Left ventricle myocardium superior (tissue), 1 donor: ENCODE measurements around the gene TNIP2. TPM values are rescaled to one million over a fixed set of nuclear protein-coding genes. Genes with fewer than 3 reads are reported as not detected.

Experiments used
- ATAC-seq: fragments of 200-7000 bp; cut with Tn5 transposase; one replicate; pipeline ENCODE4 v1.9.1; 2020; ENCODE audit warnings: mild to moderate bottlenecking, moderate library complexity
- DNase-seq: peaks from one replicate; pipeline ENCODE4 v3.0.0-alpha.2; 2020
- intact Hi-C: fragments of 100-400 bp; cut with micrococcal nuclease; formaldehyde crosslinking; loops from one replicate; pipeline ENCODE4 v1.11.0; 2022
- total RNA-seq: library from RNA; stranded (reverse); fragmentation: NEBNext Ultra II Directional; extraction: Animal tissue kit (Norgen Biotek cat#: 25700); gene quantifications from one replicate; pipeline ENCODE4 v1.2.1, GENCODE V29; 2021
- donor health status: DM: no; HTN: yes; CAD: no; lungs with severe emphysema.

Gene TNIP2
- total RNA-seq, 1 donor from 2014 or later, result 24.0 TPM

GRCh38 chr4:2697995-2698414 is 58.1 kb downstream of the TNIP2 start:
- DNase-seq, result no peak
- intact Hi-C loops, result no loop called here
- ATAC-seq, result no peak

DNA sequence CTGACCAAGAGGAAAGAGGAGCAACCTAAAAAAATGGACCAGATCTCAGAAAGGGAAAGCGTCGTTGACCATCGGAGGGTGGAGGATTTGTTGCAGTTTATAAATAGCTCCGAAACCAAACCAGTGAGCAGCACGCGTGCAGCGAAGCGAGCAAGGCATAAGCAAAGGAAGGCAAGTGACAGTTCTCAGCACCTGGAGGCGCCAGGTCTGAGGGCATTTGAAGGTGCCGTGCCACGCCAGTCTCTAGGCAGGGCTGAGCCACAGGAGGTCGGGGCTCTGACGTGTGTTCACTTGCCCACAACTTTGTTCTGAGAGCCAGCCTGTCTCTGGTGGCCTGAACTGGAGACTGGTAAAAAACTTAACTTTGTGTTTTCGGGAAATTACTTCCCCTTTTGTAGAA is 59.7 kb downstream of the TNIP2 start:
- intact Hi-C loops, result no loop called here
- DNase-seq (no peak), ATAC-seq (no peak)

- ATAC-seq, result no peak
- intact Hi-C loops, result no loop called here
- DNase-seq, result no peak
These were observed 60.6 kb downstream of the TNIP2 start for GRCh38 chr4:2695346-2696060.

GRCh38 chr4:2694691-2695090 is 61.4 kb downstream of the TNIP2 start:
- DNase-seq (no peak), ATAC-seq (no peak)
- intact Hi-C loops, result no loop called here

DNA sequence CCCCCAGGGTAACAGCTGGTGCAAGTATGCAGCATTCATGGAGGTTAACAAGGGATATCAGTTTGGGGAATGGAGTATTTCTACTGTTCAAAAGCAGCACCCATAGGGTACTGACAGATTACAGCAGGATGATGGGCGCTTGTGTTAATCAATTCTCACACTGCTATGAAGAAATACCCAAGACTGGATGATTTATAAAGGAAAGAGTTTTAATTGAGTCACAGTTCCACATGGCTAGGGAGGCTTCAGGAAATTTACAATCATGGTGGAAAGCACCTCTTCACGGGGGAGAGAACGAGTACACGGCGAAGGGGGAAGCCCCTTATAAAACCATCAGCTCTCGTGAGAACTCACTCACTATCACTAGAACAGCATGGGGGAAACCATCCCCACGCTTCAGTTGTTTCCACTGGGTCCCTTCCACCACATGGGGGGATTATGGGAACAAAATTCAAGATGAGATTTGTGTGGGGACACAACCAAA is 64.1 kb downstream of the TNIP2 start:
- intact Hi-C loops, result no loop called here
- ATAC-seq, result no peak
- no peak for DNase-seq

Other genes with a start within 250 kb of the TNIP2 start
- gene FAM193A, start 219.7 kb downstream of the TNIP2 start, total RNA-seq, result 16.0 TPM
- gene SH3BP2, start 36.7 kb upstream of the TNIP2 start, total RNA-seq, result 25.6 TPM
- 228 TPM for gene ADD1, start 87.5 kb upstream of the TNIP2 start, total RNA-seq
- 19.9 TPM for gene NOP14, start 207.1 kb upstream of the TNIP2 start, total RNA-seq
- gene GRK4, start 207.2 kb upstream of the TNIP2 start, total RNA-seq, result 9.2 TPM